HG03432 (cell line): ENCODE measurements around the gene SSBP2.

Experiments used
- ATAC-seq: cut with Tn5 transposase; IDR thresholded peaks from one replicate; pipeline ENCODE4 v1.9.1; 2021; ENCODE audit warnings: mild to moderate bottlenecking, moderate library complexity; ENCODE audit not compliant: unreplicated experiment

Gene SSBP2

DNA sequence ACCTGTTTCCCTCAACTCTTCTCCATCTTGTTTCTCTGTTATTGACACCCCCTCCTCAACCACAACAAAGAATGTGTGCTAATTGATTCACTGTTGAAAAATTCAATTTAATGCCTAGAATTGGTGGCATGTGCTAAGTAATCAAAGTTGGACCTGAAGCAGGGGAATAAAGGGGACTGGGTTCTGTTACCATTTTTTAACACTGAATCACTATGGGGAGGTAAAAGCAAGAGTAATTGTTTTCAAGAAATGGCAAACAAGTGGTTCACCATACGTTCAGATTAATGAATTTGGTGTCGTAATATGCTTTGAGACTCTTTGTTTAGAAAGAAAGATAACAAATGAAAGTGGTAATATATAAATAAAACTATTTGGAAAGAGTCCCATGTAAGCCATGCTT, 17.0 kb upstream of the SSBP2 start:
- ATAC-seq = no peak

GRCh38 chr5:81767097-81767496, 16.2 kb upstream of the SSBP2 start:
- no peak for ATAC-seq

DNA sequence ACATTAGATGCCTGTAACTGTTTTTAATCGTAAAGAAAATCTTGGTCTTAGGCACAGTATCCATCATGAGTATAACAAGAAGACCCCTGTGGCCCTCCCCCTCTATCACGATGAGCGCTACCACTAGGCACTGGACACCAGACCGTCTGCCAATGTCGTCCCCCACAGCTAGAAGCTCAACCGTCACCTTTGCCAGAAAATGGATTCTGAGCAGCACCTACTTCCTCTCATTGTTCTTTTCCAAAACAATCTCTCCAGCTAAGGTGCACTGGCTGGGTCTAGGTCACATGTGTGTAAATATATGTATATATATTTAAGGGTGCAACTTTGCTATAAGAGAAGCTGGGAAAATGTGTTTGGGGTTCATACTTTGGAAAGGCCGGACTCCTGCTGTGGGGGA, 15.7 kb upstream of the SSBP2 start:
- ATAC-seq = no peak

DNA sequence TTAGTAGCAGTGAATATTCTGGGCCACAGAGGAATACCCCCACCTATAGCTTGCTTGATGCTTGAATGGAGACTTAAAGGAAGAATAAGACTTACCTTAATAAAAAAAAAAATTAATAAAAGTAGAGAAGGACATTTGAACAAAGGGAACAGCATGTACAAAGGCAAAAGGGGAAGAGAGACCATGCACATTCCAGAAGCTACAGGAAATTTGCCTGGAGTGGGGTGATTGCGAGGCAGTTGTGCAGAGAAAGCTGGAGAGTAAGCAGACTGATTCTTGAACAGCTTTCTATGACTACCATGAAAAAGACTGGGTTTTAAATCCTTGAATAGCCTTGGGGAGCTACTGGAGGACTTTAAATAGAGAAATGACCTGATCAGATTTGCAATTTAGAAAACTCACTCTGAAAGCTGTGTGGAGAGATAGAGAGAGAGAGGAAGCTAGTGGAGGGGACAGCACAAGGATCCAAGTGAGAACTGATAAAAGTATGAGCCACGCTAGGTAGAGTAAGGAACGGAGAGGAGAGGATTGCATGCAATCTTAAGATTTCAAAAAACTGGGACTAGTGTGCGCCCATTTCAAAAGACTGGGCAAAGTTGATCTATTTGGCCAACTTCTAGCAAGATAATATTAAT, 12.5 kb upstream of the SSBP2 start:
- no peak for ATAC-seq

GRCh38 chr5:81762853-81763252, 12.0 kb upstream of the SSBP2 start:
- no peak for ATAC-seq

GRCh38 chr5:81762401-81762800, 11.5 kb upstream of the SSBP2 start:
- no peak for ATAC-seq

DNA sequence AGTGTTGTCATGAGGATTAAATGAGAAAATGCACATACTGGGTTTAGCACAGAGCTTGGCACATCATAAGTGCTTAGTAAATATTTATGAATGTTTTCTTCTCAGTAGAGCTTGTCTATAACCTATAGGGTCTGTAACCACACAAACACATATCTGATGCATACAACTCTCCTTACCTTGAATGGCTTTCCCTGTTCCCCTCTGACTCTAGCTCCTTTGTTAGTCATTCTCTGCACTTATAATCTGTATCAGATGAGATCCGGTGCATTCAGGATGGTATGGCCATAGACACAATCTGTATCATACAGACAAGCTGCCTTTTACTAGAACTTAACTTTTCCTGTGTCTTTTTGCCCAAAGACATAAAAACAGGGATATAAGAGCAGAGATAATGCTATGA, 11.1 kb upstream of the SSBP2 start:
- no peak for ATAC-seq

DNA sequence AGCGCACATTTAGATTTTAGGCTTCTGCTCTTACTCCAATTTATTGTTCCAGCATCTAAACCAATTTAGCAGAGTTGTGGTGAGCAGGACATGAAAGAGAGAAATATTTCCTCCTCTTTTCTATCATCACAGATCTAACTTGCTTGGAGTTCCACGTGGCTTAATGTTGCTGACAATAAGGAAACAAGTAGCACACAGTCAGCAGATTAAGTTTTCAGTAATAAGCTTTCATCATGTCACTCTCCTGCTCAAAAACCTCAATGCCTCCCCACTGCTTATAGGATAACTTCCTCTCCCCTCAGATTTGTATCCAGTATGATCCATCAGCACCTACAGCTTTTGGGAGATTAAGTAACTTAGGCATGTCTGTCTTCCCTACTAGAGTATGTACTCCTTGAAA, 10.4 kb upstream of the SSBP2 start:
- no peak for ATAC-seq

GRCh38 chr5:81760521-81760920, 9.6 kb upstream of the SSBP2 start:
- ATAC-seq = no peak

DNA sequence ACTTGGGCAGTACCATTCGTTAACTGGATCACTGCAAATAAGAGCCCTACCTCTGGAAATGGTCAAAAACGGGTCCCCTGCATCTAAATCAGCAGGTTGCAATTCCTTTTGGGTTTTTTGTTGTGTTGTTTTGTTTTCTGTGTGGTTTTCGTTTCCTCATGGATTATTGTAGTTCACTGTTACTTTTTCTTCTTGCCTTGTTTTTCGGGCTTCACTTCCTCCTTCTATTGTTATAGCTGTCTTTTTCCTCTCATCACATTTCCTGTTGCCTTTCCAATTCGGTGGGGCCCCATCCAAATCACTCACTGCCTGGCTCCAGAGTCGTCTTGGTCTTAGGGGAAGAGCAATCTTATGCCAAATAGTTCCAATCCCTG, 8.7 kb upstream of the SSBP2 start:
- no peak for ATAC-seq

DNA sequence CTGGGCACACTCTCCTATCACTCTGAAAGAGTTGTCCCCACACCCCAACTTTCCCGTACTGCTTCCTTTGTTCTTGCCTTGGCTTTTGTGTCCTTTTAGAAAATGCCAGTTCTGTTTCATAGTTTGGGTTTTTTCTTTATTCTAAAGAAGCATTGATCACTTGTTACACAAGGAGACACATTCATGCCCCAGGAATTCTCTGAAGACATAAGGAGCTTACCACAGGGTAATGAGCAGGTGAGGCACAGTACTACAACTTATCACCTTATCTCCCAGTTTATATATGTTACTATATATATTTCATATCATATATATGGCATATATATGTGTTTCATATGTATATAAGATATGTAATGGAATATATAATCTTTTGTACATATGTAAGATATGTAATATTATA, 6.5 kb upstream of the SSBP2 start:
- no peak for ATAC-seq

- no peak for ATAC-seq
These were observed 5.1 kb upstream of the SSBP2 start for GRCh38 chr5:81756016-81756415.

GRCh38 chr5:81755320-81755719, 4.4 kb upstream of the SSBP2 start:
- ATAC-seq = no peak

- ATAC-seq = no peak
These were observed 3.7 kb upstream of the SSBP2 start for GRCh38 chr5:81754621-81755020.

DNA sequence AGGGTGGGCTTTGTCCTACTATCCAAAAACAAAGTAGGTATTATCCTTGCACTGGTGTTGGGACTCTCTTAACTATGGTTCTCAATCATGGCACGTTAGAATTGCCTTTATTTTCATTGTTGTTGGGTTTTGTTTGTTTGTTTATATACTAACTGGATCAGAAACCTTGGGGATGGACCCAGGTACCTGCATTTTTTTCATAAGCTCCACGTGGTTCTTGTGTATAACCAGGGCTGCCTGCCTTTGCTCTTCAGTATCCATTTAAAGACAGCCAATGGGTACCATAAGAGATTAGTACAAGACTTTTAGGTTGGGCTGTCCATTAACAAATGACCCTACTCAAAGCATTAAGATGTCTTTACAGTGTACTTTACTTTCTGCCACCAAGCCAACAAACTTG, 2.5 kb upstream of the SSBP2 start:
- no peak for ATAC-seq

DNA sequence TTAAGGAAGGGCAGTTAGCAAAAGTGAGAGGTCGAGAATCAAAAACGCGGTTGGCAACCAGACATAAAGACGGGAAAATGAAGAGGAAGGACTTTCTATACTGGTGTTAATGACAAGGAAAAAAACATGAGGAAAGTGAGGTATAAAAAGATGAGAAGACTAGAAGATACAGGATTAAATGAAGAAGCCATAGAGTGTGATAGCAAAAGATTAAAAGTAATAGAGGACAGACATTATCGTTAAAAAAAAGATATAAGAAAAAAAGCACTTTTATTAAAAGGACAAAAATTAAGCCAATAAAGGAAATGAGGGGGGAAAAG, 1.7 kb upstream of the SSBP2 start:
- ATAC-seq = no peak

GRCh38 chr5:81751836-81752643, 1.1 kb upstream of the SSBP2 start:
- no peak for ATAC-seq

GRCh38 chr5:81750308-81751008, 439 bp downstream of the SSBP2 start:
- ATAC-seq = peak; percentile 18

GRCh38 chr5:81749561-81750307, 1.2 kb downstream of the SSBP2 start:
- ATAC-seq = peak; percentile 45

- no peak for ATAC-seq
These were observed 1.7 kb downstream of the SSBP2 start for GRCh38 chr5:81749192-81749560.

DNA sequence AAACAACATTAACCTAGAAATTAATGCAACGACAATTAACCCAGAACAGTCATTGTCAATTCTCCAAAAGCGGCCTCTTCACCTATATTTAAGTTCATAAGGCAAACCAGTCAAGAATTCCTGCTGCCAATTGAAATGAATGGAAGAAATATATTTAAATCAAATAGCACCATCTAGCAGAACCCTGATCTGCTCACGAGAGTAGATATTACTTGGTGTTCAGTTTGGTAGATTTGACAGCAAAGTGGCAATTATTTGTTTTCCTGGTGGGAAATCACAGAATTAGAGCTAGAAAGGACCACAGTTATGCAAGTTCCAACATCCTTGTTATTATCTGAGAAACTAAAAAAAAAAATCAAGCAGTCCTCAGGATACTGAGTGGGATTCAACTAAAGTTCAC, 2.3 kb downstream of the SSBP2 start:
- no peak for ATAC-seq

- no peak for ATAC-seq
These were observed 3.9 kb downstream of the SSBP2 start for GRCh38 chr5:81747030-81747429.
